ENCODE data around the gene STUB1.

STUB1 gene

DNA sequence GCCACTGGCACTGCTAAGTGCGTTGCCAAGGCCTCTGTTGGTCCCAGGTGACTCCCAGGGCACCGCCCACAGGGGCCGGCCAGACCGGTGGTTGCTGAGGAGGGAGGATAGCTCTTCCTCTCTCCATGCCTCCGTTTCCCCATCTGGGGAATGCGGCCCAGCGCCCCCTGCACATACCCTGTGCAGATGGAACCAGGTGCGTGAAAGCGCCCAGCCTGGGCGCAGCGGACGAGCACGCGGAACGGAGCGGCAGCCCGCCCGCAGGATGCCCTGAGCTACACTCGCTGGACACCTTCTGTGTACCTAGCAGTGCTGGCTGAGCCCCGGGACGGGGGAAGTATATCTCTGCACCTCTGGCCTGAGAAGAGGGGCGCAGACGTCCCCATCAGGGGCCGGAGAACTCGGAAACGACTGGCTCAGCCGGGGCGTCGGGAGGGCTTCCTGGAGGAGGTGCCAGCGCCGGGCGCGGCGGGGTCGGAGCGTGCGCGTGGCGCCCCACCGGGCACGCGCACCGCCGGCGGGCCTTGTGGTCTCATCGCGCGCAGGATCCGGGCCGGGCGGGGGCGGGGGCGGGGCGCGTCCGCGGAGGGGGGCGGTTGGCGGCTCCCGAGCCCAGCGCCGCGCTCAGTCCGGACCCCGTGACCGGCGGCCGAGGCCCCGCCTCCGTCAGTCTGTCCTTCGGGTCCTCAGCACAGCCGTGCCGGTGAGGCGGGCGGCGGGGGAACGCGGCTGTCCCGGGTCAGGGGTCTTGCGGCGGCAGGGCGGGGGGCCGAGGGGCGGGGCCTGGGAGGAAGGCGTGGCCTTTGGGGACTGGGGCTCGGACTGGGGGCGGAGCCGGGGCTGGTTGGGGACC lies 46.5 kb downstream of the STUB1 start, which contains the start of the genes CCDC78 and HAGHL:
TSS of gene CCDC78 (minus strand) at position 6 of the 853 bp plus-strand sequence. CDS start 76 bp downstream, outside the sequence.
TSS of gene HAGHL (plus strand) at position 669 of the 853 bp plus-strand sequence. CDS start 404 bp downstream, outside the sequence.
- Histone ChIP-seq H3K79me2 (ENCODE audit: insufficient read depth, low read depth) (no peaks in the 10 kb centered on the region), H2AFZ (ENCODE audit: low read depth) (peak within 1 kb of the TSS; percentile 61), H3K4me1 (ENCODE audit: low read depth, poor library complexity, severe bottlenecking) (peaks cover 41% of the 10 kb centered on the region), H3K36me3 (ENCODE audit: insufficient read depth) (no peaks in the 10 kb centered on the region), H4K20me1 (ENCODE audit: insufficient read depth) (no peaks in the 10 kb centered on the region), H3K27me3 (ENCODE audit: insufficient read depth, low read depth) (no peaks in the 10 kb centered on the region), H3K4me2 (peak within 1 kb of the TSS; percentile 98), H3K27ac (peak within 1 kb of the TSS; percentile 55), H3K9ac (peak within 1 kb of the TSS; percentile 86), H3K4me3 (IDR thresholded peaks at IDR 0.05; ENCODE audit: insufficient read depth, low read depth, low read length) (no peak within 1 kb of the TSS)
- TF ChIP-seq CTCF (conservative IDR thresholded peaks at IDR 0.05; ENCODE audit: low read depth, low read length) = no peak

- Histone ChIP-seq H3K27me3 (ENCODE audit: insufficient read depth, low read depth) (no peaks in the 10 kb centered on the region), H3K4me2 (peak overlapping the region; percentile 92), H2AFZ (ENCODE audit: low read depth) (peak overlapping the region; percentile 54), H3K4me3 (IDR thresholded peaks at IDR 0.05; ENCODE audit: insufficient read depth, low read depth, low read length) (no peak overlapping the region), H3K79me2 (ENCODE audit: insufficient read depth, low read depth) (no peaks in the 10 kb centered on the region), H3K4me1 (ENCODE audit: low read depth, poor library complexity, severe bottlenecking) (peaks cover 34% of the 10 kb centered on the region), H3K27ac (peak overlapping the region; percentile 55), H3K9ac (peak overlapping the region; percentile 86), H3K36me3 (ENCODE audit: insufficient read depth) (no peaks in the 10 kb centered on the region), H4K20me1 (ENCODE audit: insufficient read depth) (no peaks in the 10 kb centered on the region)
- TF ChIP-seq CTCF (conservative IDR thresholded peaks at IDR 0.05; ENCODE audit: low read depth, low read length) = no peak
Observed at GRCh38 chr16:727291-727977, 47.2 kb downstream of the STUB1 start.

- peak overlapping the region; percentile 86; the same call in 1 of the 2 replicates for H3K9ac ChIP-seq
- H3K36me3 ChIP-seq (ENCODE audit: insufficient read depth) = no peaks in the 10 kb centered on the region
- H3K79me2 ChIP-seq (ENCODE audit: insufficient read depth, low read depth) = no peaks in the 10 kb centered on the region
- H3K4me1 ChIP-seq (ENCODE audit: low read depth, poor library complexity, severe bottlenecking) = peaks cover 32% of the 10 kb centered on the region
- TF ChIP-seq CTCF (conservative IDR thresholded peaks at IDR 0.05; ENCODE audit: low read depth, low read length) = no peak
- H3K27ac ChIP-seq = no peak overlapping the region
- H2AFZ ChIP-seq (ENCODE audit: low read depth) = no peak overlapping the region
- no peaks in the 10 kb centered on the region for H4K20me1 ChIP-seq (ENCODE audit: insufficient read depth)
- no peak overlapping the region for H3K4me2 ChIP-seq
- no peak overlapping the region for H3K4me3 ChIP-seq (IDR thresholded peaks at IDR 0.05; ENCODE audit: insufficient read depth, low read depth, low read length)
- H3K27me3 ChIP-seq (ENCODE audit: insufficient read depth, low read depth) = no peaks in the 10 kb centered on the region
Observed at GRCh38 chr16:728131-728889, 48.1 kb downstream of the STUB1 start.
